SK-N-SH (cell line): ENCODE results near the gene VMP1.

Experiments
- CHD2 ChIP-seq: fragments of 150-350 bp; IDR thresholded peaks from 2 replicates; pipeline ENCODE4 v1.6.1; 2018; ENCODE audit warnings: low read length; ENCODE audit not compliant: partially characterized antibody
- EP300 ChIP-seq, 2 experiments: IDR thresholded peaks; 2 replicates each; pipeline versions ENCODE4 v1.4.0 to v1.6.1; 2012; ENCODE audit warnings: borderline replicate concordance in 1 of 2, low read depth in 1 of 2, low read length in 1 of 2
- FOXJ3 ChIP-seq: sonication (generic); formaldehyde crosslinking; IDR thresholded peaks from 2 replicates; pipeline ENCODE4 v1.5.1; 2020; ENCODE audit warnings: mild to moderate bottlenecking, missing genetic modification reagents
- JUND ChIP-seq: IDR thresholded peaks from 2 replicates; pipeline ENCODE4 v1.4.0; 2012
- MXI1 ChIP-seq: IDR thresholded peaks from 2 replicates; pipeline ENCODE4 v1.6.1; 2012; ENCODE audit warnings: mild to moderate bottlenecking, low read depth, low read length, improper control_type of control experiment
- NRF1 ChIP-seq: IDR thresholded peaks from 2 replicates; pipeline ENCODE4 v1.6.1; 2012; ENCODE audit warnings: low read depth, mild to moderate bottlenecking, low read length
- RAD21 ChIP-seq: IDR thresholded peaks from 2 replicates; pipeline ENCODE4 v1.6.1; 2012; ENCODE audit warnings: mild to moderate bottlenecking, low read length
- SMC3 ChIP-seq: IDR thresholded peaks from 2 replicates; pipeline ENCODE4 v1.6.1; 2012; ENCODE audit warnings: low read depth, low read length, improper control_type of control experiment
- TEAD4 ChIP-seq: IDR thresholded peaks from 2 replicates; pipeline ENCODE4 v1.4.0; 2012; ENCODE audit warnings: mild to moderate bottlenecking, borderline replicate concordance; ENCODE audit not compliant: insufficient read depth
- TF ChIP-seq, protein P1 (sequence below): fragments of 200-600 bp; sonication (generic); IDR thresholded peaks from 2 replicates; pipeline ENCODE4 v1.6.1; 2017; ENCODE audit warnings: antibody characterized with exemption, mild to moderate bottlenecking, moderate library complexity
- TF ChIP-seq, protein P2 (sequence below): fragments of 150-350 bp; IDR thresholded peaks from 2 replicates; pipeline ENCODE4 v1.6.1; 2017; ENCODE audit warnings: antibody characterized with exemption, low read length, low read depth, borderline replicate concordance
- TF ChIP-seq, protein P3 (sequence below): IDR thresholded peaks from 2 replicates; pipeline ENCODE4; 2012
- TF ChIP-seq, protein P4 (sequence below): IDR thresholded peaks from 2 replicates; pipeline ENCODE4 v1.4.0; 2012; ENCODE audit warnings: low read depth

DNA sequence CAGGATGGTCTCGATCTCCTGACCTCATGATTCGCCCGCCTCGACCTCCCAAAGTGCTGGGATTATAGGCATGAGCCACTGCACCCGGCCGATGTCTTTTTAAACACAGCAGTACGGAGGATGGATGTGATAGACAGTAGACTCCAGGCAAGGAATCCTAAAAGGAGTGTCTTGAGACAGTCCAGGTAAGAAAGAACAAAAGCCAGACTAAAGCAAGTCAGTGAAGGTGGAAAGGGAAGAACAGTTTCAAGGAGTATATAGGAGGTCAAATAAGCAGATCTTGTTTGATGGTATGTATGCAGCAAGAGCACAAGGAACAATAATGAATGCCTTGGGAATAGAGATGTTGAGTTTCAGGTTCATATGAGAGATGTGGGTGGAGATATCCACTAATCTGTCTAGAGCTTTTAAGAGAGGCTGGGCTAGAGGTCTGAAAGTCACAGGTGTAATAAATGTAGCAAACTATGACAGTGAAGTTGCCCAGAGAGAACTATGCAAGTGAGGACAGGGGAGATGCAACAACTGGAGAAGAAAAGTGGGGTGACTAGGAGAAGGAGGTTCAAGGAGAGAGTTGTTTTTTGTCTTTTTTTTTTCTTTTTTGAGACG lies 180.8 kb downstream of the VMP1 start:
- TF ChIP-seq NRF1 = no peak
- TF ChIP-seq EP300 (IDR thresholded peaks at IDR 0.05; ENCODE audit: borderline replicate concordance in 1 of 2, low read depth in 1 of 2, low read length in 1 of 2) = no peak
- no peak for TF ChIP-seq SMC3
- TF ChIP-seq, protein P1, sequence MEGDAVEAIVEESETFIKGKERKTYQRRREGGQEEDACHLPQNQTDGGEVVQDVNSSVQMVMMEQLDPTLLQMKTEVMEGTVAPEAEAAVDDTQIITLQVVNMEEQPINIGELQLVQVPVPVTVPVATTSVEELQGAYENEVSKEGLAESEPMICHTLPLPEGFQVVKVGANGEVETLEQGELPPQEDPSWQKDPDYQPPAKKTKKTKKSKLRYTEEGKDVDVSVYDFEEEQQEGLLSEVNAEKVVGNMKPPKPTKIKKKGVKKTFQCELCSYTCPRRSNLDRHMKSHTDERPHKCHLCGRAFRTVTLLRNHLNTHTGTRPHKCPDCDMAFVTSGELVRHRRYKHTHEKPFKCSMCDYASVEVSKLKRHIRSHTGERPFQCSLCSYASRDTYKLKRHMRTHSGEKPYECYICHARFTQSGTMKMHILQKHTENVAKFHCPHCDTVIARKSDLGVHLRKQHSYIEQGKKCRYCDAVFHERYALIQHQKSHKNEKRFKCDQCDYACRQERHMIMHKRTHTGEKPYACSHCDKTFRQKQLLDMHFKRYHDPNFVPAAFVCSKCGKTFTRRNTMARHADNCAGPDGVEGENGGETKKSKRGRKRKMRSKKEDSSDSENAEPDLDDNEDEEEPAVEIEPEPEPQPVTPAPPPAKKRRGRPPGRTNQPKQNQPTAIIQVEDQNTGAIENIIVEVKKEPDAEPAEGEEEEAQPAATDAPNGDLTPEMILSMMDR = no peak
- TF ChIP-seq, protein P2, sequence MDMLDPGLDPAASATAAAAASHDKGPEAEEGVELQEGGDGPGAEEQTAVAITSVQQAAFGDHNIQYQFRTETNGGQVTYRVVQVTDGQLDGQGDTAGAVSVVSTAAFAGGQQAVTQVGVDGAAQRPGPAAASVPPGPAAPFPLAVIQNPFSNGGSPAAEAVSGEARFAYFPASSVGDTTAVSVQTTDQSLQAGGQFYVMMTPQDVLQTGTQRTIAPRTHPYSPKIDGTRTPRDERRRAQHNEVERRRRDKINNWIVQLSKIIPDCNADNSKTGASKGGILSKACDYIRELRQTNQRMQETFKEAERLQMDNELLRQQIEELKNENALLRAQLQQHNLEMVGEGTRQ = no peak
- TF ChIP-seq, protein P3, sequence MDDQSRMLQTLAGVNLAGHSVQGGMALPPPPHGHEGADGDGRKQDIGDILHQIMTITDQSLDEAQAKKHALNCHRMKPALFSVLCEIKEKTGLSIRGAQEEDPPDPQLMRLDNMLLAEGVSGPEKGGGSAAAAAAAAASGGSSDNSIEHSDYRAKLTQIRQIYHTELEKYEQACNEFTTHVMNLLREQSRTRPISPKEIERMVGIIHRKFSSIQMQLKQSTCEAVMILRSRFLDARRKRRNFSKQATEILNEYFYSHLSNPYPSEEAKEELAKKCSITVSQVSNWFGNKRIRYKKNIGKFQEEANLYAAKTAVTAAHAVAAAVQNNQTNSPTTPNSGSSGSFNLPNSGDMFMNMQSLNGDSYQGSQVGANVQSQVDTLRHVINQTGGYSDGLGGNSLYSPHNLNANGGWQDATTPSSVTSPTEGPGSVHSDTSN = no peak
- TF ChIP-seq FOXJ3 (CRISPR knock-in tag) = no peak
- TF ChIP-seq TEAD4 = no peak
- TF ChIP-seq MXI1 = no peak
- TF ChIP-seq, protein P4, sequence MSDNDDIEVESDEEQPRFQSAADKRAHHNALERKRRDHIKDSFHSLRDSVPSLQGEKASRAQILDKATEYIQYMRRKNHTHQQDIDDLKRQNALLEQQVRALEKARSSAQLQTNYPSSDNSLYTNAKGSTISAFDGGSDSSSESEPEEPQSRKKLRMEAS = no peak
- no peak for TF ChIP-seq RAD21
- TF ChIP-seq JUND = no peak
- no peak for TF ChIP-seq CHD2
